Ishikawa (cell line): ENCODE measurements around the gene SLC39A1.

Experiments used
- CEBPB ChIP-seq: IDR thresholded peaks from 2 replicates; pipeline ENCODE4 v1.6.1; 2012
- CREB1 ChIP-seq: IDR thresholded peaks from 2 replicates; pipeline ENCODE4 v1.6.1; 2012; ENCODE audit warnings: low read depth
- EGR1 ChIP-seq: IDR thresholded peaks from 2 replicates; pipeline ENCODE4 v1.6.1; 2012
- FOXM1 ChIP-seq: IDR thresholded peaks from 2 replicates; pipeline ENCODE4 v1.6.1; 2012; ENCODE audit warnings: low read depth, borderline replicate concordance
- REST ChIP-seq: IDR thresholded peaks from 2 replicates; pipeline ENCODE4 v1.6.1; 2012; ENCODE audit warnings: low read depth, mild to moderate bottlenecking
- TAF1 ChIP-seq: IDR thresholded peaks from 2 replicates; pipeline ENCODE4 v1.6.1; 2012; ENCODE audit warnings: low read depth, mild to moderate bottlenecking
- TEAD4 ChIP-seq: IDR thresholded peaks from 2 replicates; pipeline ENCODE4 v1.6.1; 2012
- USF1 ChIP-seq: IDR thresholded peaks from 2 replicates; pipeline ENCODE4 v1.6.1; 2012
- YY1 ChIP-seq: IDR thresholded peaks from 2 replicates; pipeline ENCODE4 v1.6.1; 2012; ENCODE audit warnings: low read depth
- ZBTB7A ChIP-seq: IDR thresholded peaks from 2 replicates; pipeline ENCODE4 v1.6.1; 2012; ENCODE audit warnings: low read depth
- TF ChIP-seq, protein P1 (sequence below): IDR thresholded peaks from 2 replicates; pipeline ENCODE4 v1.6.1; 2012

DNA sequence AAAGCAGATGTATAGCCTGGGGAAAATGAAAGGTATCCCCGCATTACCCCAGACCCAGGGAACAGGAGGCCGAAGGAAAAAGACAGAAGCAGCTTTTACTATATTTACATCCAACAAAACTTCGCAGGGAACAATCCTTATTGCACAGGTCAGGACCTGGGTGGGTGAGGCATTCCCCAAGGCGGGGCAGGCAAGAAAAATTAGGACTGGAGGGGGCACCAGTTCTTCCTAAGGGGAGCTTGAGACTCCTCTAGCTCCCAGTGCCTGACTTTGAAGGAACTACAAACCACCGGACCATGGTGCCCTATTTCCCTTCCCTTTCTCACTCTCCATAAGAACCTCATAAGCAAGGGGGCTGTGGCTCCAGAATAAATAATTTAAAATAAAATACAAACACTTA lies 33.9 kb downstream of the SLC39A1 start:
- TF ChIP-seq TAF1 (no peak), ZBTB7A (no peak), YY1 (no peak), CEBPB (no peak), TEAD4 (no peak), FOXM1 (no peak), CREB1 (no peak), EGR1 (no peak), REST (no peak), USF1 (no peak)
- TF ChIP-seq, protein P1, sequence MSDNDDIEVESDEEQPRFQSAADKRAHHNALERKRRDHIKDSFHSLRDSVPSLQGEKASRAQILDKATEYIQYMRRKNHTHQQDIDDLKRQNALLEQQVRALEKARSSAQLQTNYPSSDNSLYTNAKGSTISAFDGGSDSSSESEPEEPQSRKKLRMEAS, result no peak
